Bone marrow (tissue), 2 donors: ENCODE data around the gene CLDN16.

Experiments
- DNase-seq, 2 donors: peaks; one replicate each; lab custom pipeline; 2025; lab: John Stamatoyannopoulos, UW

CLDN16 gene

GRCh38 chr3:190380184-190380583 lies 7.8 kb upstream of the CLDN16 start:
- DNase-seq, result no peak

GRCh38 chr3:190381441-190381840 lies 6.5 kb upstream of the CLDN16 start:
- DNase-seq, result no peak

- no peak for DNase-seq
Observed at GRCh38 chr3:190382082-190382481, 5.9 kb upstream of the CLDN16 start.

- DNase-seq, result peak in 1 of 2 donors; percentile 5
Observed at GRCh38 chr3:190384309-190384756, 3.6 kb upstream of the CLDN16 start.

- DNase-seq, result no peak
Observed at GRCh38 chr3:190385731-190386688, 2.0 kb upstream of the CLDN16 start.

- no peak for DNase-seq
Observed at GRCh38 chr3:190388703-190389102, 740 bp downstream of the CLDN16 start.

- DNase-seq, result no peak
Observed at GRCh38 chr3:190396001-190396400, 8.0 kb downstream of the CLDN16 start.

- no peak for DNase-seq
Observed at GRCh38 chr3:190397889-190398288, 9.9 kb downstream of the CLDN16 start.

- no peak for DNase-seq
Observed at GRCh38 chr3:190399677-190400076, 11.7 kb downstream of the CLDN16 start.

GRCh38 chr3:190401963-190402362 lies 14.0 kb downstream of the CLDN16 start:
- DNase-seq, result no peak

GRCh38 chr3:190404715-190405114 lies 16.8 kb downstream of the CLDN16 start:
- DNase-seq, result no peak

GRCh38 chr3:190414297-190414696 lies 26.3 kb downstream of the CLDN16 start:
- DNase-seq, result no peak

- no peak for DNase-seq
Observed at GRCh38 chr3:190424108-190424477, 36.1 kb downstream of the CLDN16 start.

- peak in 1 of 2 donors; percentile 41 for DNase-seq
Observed at GRCh38 chr3:190424478-190425439, 36.8 kb downstream of the CLDN16 start.

GRCh38 chr3:190425833-190426232 lies 37.9 kb downstream of the CLDN16 start:
- DNase-seq, result no peak

- DNase-seq, result no peak
Observed at GRCh38 chr3:190426806-190427507, 39.0 kb downstream of the CLDN16 start.

- no peak for DNase-seq
Observed at GRCh38 chr3:190429681-190430080, 41.7 kb downstream of the CLDN16 start.

GRCh38 chr3:190430906-190431305 lies 42.9 kb downstream of the CLDN16 start:
- DNase-seq, result no peak

- DNase-seq, result no peak
Observed at GRCh38 chr3:190432216-190432615, 44.3 kb downstream of the CLDN16 start.

- no peak for DNase-seq
Observed at GRCh38 chr3:190433626-190434025, 45.7 kb downstream of the CLDN16 start.

GRCh38 chr3:190435618-190436017 lies 47.7 kb downstream of the CLDN16 start:
- DNase-seq, result no peak

- no peak for DNase-seq
Observed at GRCh38 chr3:190436331-190436730, 48.4 kb downstream of the CLDN16 start.
